GM18511 (cell line): ENCODE measurements around the gene FOXQ1.
"Not testable (repeated sequence)": the region's sequence is repeated elsewhere in the genome, so short reads cannot be mapped to it uniquely, and the experiment has no call there.

Source experiments
- ATAC-seq: cut with Tn5 transposase; IDR thresholded peaks from one replicate; pipeline ENCODE4 v1.9.1; 2021; ENCODE audit warnings: mild to moderate bottlenecking, moderate library complexity; ENCODE audit not compliant: unreplicated experiment

FOXQ1 gene

DNA sequence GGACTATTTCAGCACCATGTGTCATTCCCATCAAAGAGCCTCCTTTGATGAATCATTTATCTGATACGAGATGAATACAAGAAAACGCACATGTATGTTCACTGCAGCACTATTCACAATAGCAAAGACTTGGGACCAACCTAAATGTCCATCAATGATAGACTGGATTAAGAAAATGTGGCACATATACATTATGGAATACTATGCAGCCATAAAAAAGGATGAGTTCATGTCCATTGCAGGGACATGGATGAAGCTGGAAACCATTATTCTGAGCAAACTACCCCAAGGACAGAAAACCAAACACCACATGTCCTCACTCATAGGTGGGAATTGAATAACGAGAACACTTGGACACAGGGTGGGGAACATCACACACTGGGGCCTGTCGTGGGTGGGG lies 49.8 kb downstream of the FOXQ1 start:
- not testable (repeated sequence) for ATAC-seq

DNA sequence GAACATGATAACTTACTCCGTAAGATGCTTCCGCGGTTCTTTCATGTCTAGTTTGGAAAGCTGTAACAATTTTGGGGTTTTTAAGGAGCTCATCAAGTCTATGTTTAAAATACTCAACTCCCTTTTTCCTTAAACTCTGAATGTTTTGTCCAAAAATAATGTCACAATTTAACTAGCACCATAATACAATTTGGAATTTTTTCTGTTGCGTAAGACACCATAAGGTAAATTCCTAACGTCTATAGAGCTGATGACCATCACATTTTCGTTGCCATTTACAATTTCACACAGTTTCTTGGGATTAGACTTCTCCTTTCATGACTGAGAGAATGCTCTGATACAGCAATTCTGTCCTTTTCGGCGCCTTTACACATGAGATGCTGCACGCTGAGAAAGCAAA lies 50.7 kb downstream of the FOXQ1 start:
- no peak for ATAC-seq

DNA sequence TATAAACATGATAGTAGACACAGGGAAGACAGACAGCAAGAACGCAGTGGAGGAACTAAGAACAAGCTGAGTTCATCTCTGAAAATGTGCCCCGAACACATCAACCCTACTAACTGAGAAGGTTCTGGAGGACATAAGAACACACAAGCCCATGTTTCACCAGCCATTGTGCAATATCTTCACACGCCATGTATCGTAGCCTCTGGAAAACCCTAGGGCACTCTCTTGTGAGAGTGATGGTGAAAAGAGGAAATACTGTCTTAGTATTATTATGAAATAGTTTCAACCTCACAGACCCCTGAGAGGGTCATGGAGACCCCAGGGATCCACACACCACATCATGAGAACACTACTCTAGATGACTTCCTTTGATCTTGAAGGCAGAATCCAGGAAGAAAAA lies 51.4 kb downstream of the FOXQ1 start:
- no peak for ATAC-seq

DNA sequence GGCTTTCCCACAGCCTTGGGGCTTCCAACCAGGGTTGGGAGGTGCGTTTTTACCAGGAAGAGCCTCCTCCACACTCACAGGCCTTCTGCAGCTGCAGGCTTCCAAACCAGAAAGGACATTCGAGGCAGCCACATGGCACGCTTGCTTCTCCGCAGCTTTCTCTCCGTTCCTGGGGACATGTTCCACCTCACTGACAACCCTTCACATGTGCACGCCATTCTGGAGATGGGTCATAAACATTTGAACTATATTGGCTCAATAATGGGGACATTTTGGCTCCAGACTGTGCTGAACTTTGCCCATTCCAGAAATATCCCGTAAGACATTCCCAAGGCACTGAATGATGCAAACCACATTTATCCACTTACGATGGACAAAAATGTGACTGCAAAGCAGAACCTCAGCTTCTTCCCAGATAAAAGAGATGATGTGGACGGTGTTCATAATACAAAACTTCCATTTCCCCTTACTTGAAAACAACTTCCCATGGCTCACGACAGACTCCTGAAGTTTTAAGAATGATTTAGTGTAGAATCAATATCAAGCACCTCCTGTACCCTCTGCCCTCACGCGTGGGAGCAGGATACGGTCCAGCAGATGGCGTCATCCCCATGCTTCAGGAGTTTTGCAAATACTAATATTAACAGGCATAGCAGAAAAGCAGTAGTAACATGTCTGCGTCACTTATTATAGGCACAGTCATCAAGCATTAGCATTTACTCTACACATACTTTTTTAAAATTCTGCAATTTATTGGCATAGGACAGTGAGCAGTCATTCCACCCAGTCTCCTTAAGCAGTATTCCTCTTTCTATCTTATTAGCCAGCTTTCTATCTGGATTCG lies 52.1 kb downstream of the FOXQ1 start:
- ATAC-seq = no peak
